MCF 10A (cell line): ENCODE results near the gene PITRM1. TPM values are rescaled to one million over a fixed set of nuclear protein-coding genes. Genes with fewer than 3 reads are reported as not detected.

Experiments used
- BruUV-seq: library from RNA; stranded (reverse); fragments of 400-500 nt; replicated peaks from 2 replicates; lab custom pipeline; 2021; lab: Mats Ljungman, UMichigan
- CTCF ChIA-PET: fragments of 300-600 bp; sonication (Branson Sonifier 250); formaldehyde crosslinking; extraction: SDS; loops from one replicate; lab custom pipeline; 2021; ENCODE audit warnings: antibody characterized with exemption, inconsistent platforms; lab: Yijun Ruan, JAX
- POLR2A ChIA-PET: fragments of 300-600, 350-650 bp; sonication (Branson Sonifier 250); formaldehyde crosslinking; extraction: SDS; loops from one replicate; lab custom pipeline; 2020; ENCODE audit warnings: antibody characterized with exemption, inconsistent platforms; lab: Yijun Ruan, JAX
- DNase-seq: peaks from one replicate; pipeline ENCODE4 v3.0.0-alpha.2; 2018; ENCODE audit not compliant: unreplicated experiment
- H3K27ac Mint-ChIP-seq: one replicate; pipeline ENCODE4 v1.8.0; 2022; ENCODE audit warnings: mild to moderate bottlenecking, low read depth, mixed read lengths; ENCODE audit not compliant: unreplicated experiment
- H3K27me3 Mint-ChIP-seq: one replicate; pipeline ENCODE4 v1.8.0; 2022; ENCODE audit warnings: mixed read lengths; ENCODE audit not compliant: insufficient read depth, unreplicated experiment
- H3K36me3 Mint-ChIP-seq: one replicate; pipeline ENCODE4 v1.8.0; 2022; ENCODE audit warnings: mild to moderate bottlenecking, moderate library complexity, mixed read lengths; ENCODE audit not compliant: insufficient read depth, unreplicated experiment
- H3K4me1 Mint-ChIP-seq: one replicate; pipeline ENCODE4 v1.8.0; 2022; ENCODE audit warnings: mixed read lengths; ENCODE audit not compliant: insufficient read depth, unreplicated experiment
- H3K4me3 Mint-ChIP-seq: one replicate; pipeline ENCODE4 v1.8.0; 2022; ENCODE audit warnings: mild to moderate bottlenecking, moderate library complexity, mixed read lengths; ENCODE audit not compliant: unreplicated experiment
- H3K9me3 Mint-ChIP-seq: one replicate; pipeline ENCODE4 v1.8.0; 2022; ENCODE audit warnings: mixed read lengths; ENCODE audit not compliant: unreplicated experiment
- CTCF ChIP-seq: fragments of 200-600 bp; IDR thresholded peaks from one replicate; pipeline ENCODE4 v1.8.0; 2022; ENCODE audit warnings: antibody characterized with exemption, mild to moderate bottlenecking; ENCODE audit not compliant: unreplicated experiment
- intact Hi-C: fragments of 100-400 bp; cut with micrococcal nuclease; formaldehyde crosslinking; loops from 2 replicates; pipeline ENCODE4 v1.14.1; 2022
- total RNA-seq: library from RNA; stranded (reverse); gene quantifications from 2 replicates; pipeline ENCODE4 v1.2.3, GENCODE V29; 2022

The PITRM1 gene
- total RNA-seq, 1 experiment from 2014 or later: 132 TPM

GRCh38 chr10:3148994-3149393 lies 23.6 kb downstream of the PITRM1 start:
- no peaks in the 10 kb centered on the region for H3K27me3 Mint-ChIP-seq
- no peak for DNase-seq
- H3K4me1 Mint-ChIP-seq: no peaks in the 10 kb centered on the region
- no peak overlapping the region for H3K4me3 Mint-ChIP-seq
- H3K27ac Mint-ChIP-seq: no peak overlapping the region
- intact Hi-C loops: no loop called here
- peaks cover 86% of the 10 kb centered on the region for H3K36me3 Mint-ChIP-seq
- no peaks in the 10 kb centered on the region for H3K9me3 Mint-ChIP-seq
- ChIA-PET POLR2A (interaction anchor here (0.5 to 1.4 kb wide), 3 partner anchors 15 to 104 kb away, joined by 3 read pairs; no protein-coding TSS in a partner anchor), CTCF (interaction anchor here (0.7 kb wide), 1 partner anchor 55 kb away, joined by 3 read pairs; no protein-coding TSS in a partner anchor)
- no TSS peak for BruUV-seq
- TF ChIP-seq CTCF: no peak

- no peak overlapping the region for H3K27ac Mint-ChIP-seq
- CTCF ChIA-PET: interaction anchor here (0.7 to 0.8 kb wide), 2 partner anchors 54 to 103 kb away, joined by 3 read pairs; no protein-coding TSS in a partner anchor
- no peak overlapping the region for H3K4me3 Mint-ChIP-seq
- DNase-seq: no peak
- H3K27me3 Mint-ChIP-seq: no peaks in the 10 kb centered on the region
- POLR2A ChIA-PET: no interaction called here
- intact Hi-C loops: no loop called here
- no peaks in the 10 kb centered on the region for H3K9me3 Mint-ChIP-seq
- no TSS peak for BruUV-seq
- H3K4me1 Mint-ChIP-seq: no peaks in the 10 kb centered on the region
- TF ChIP-seq CTCF: no peak
- H3K36me3 Mint-ChIP-seq: peaks cover 82% of the 10 kb centered on the region
Observed at GRCh38 chr10:3148041-3148440, 24.5 kb downstream of the PITRM1 start.

- intact Hi-C loops: no loop called here
Observed at GRCh38 chr10:3147117-3147820, 25.3 kb downstream of the PITRM1 start.

More at GRCh38 chr10:3147117-3147820, 25.3 kb downstream of the PITRM1 start:
- POLR2A ChIA-PET: interaction anchor here (1.4 kb wide), 1 partner anchor 18 kb away, joined by 4 read pairs; no protein-coding TSS in a partner anchor
- H3K9me3 Mint-ChIP-seq: no peaks in the 10 kb centered on the region
- H3K27me3 Mint-ChIP-seq: no peaks in the 10 kb centered on the region
- no peak overlapping the region for H3K27ac Mint-ChIP-seq
- DNase-seq: no peak
- TF ChIP-seq CTCF: no peak
- no peak overlapping the region for H3K4me3 Mint-ChIP-seq
- H3K36me3 Mint-ChIP-seq: peaks cover 84% of the 10 kb centered on the region
- no peaks in the 10 kb centered on the region for H3K4me1 Mint-ChIP-seq
- CTCF ChIA-PET: interaction anchor here (0.8 kb wide), 1 partner anchor 102 kb away, joined by 3 read pairs; no protein-coding TSS in a partner anchor
- no TSS peak for BruUV-seq
